GM06990 (cell line): ENCODE measurements around the gene SLC26A11.

Experiments
- DNase-seq: peaks from one replicate; pipeline ENCODE4 v3.0.0-alpha.2; 2011; ENCODE audit not compliant: insufficient read length; ENCODE audit errors: extremely low read depth
- H3K27me3 ChIP-seq: replicated peaks from 2 replicates; pipeline ENCODE4 v1.6.0; 2011; ENCODE audit warnings: low read length; ENCODE audit not compliant: control insufficient read depth, insufficient read depth
- H3K36me3 ChIP-seq: 2 replicates; pipeline ENCODE4 v1.5.1; 2011; ENCODE audit warnings: low read length; ENCODE audit not compliant: control insufficient read depth, insufficient read depth
- H3K4me3 ChIP-seq: replicated peaks from 2 replicates; pipeline ENCODE4 v1.5.1; 2011; ENCODE audit warnings: low read depth, mild to moderate bottlenecking, control low read depth, low read length
- TF ChIP-seq, protein P1 (sequence below): IDR thresholded peaks from 2 replicates; pipeline ENCODE4 v1.5.1; 2011; ENCODE audit warnings: low read length, control low read depth, mild to moderate bottlenecking, inconsistent platforms; ENCODE audit not compliant: insufficient read depth, poor library complexity, severe bottlenecking

The SLC26A11 gene

DNA sequence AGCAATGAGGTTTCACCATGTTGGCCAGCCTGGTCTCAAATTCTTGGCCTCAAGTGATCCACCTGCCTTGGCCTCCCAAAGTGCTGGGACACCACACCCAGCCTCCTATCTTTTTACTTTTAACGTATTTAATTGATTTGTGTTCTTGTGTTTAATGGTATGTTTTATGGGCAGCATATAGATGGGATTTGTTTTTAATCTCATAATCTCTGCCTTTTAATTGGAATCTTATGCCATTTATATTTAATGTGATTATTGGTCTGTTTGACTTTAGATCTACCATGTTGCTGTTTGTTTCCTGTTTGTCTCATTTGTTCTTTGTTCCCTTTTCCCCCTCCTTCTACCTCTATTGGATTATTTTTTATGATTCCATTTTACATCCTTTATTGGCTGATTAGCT lies 12.2 kb downstream of the SLC26A11 start:
- no peak for DNase-seq
- TF ChIP-seq, protein P1, sequence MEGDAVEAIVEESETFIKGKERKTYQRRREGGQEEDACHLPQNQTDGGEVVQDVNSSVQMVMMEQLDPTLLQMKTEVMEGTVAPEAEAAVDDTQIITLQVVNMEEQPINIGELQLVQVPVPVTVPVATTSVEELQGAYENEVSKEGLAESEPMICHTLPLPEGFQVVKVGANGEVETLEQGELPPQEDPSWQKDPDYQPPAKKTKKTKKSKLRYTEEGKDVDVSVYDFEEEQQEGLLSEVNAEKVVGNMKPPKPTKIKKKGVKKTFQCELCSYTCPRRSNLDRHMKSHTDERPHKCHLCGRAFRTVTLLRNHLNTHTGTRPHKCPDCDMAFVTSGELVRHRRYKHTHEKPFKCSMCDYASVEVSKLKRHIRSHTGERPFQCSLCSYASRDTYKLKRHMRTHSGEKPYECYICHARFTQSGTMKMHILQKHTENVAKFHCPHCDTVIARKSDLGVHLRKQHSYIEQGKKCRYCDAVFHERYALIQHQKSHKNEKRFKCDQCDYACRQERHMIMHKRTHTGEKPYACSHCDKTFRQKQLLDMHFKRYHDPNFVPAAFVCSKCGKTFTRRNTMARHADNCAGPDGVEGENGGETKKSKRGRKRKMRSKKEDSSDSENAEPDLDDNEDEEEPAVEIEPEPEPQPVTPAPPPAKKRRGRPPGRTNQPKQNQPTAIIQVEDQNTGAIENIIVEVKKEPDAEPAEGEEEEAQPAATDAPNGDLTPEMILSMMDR, result no peak
- H3K4me3 ChIP-seq, result no peak overlapping the region
- no peaks in the 10 kb centered on the region; the same call in 1 of the 2 replicates for H3K27me3 ChIP-seq
- H3K36me3 ChIP-seq, result no peaks in the 10 kb centered on the region

DNA sequence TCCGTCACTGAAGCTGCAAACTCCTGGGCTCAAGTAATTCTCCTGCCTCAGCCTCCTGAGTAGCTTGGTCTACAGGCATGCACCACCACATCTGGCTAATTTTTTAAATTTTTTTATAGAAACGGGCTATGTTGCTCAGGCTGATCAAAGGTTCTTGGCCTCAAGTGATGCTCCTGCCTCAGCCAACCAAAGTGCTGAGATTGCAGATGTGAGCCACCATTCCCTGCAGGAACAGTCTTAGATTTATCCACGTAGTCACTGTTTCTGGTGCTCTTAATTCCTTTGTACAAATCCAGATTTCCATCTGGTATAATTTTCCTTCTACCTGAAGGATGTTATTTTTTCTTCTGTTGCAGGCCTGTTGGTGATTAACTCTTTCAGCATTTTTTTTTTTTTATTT lies 13.0 kb downstream of the SLC26A11 start:
- no peaks in the 10 kb centered on the region for H3K36me3 ChIP-seq
- no peak for DNase-seq
- no peaks in the 10 kb centered on the region; the same call in 1 of the 2 replicates for H3K27me3 ChIP-seq
- H3K4me3 ChIP-seq, result no peak overlapping the region
- TF ChIP-seq, protein P1, result no peak

DNA sequence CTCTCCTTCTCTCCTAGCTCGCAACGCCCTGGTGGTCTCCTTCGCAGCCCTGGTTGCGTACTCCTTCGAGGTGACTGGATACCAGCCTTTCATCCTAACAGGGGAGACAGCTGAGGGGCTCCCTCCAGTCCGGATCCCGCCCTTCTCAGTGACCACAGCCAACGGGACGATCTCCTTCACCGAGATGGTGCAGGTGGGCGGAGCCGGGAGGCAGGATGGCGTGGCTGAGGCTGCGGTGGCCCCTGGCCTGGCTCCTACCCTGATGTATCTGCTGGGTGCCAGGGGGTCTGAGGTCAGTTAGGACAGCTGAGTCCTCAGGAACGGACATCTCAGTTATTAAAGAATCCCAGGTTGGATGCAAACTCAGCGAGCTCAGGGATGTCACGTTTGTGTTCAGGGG lies 16.7 kb downstream of the SLC26A11 start:
- DNase-seq, result no peak
- TF ChIP-seq, protein P1, result no peak
- H3K36me3 ChIP-seq, result no peaks in the 10 kb centered on the region

DNA sequence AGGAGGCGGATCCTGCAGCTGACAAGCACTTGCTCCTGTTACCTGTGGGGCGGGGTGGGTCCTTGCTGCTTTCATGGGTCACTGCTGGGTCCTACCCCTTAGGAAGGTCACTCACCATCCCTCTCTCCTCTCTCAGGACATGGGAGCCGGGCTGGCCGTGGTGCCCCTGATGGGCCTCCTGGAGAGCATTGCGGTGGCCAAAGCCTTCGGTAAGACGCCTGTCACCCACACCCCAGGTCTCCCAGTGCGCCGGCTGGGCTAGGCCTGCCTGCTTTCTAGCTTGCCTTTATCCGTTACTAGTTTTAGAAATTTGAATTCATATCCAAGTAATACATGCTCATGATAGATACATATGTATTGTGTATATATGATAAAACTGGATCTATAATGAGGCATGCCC lies 17.2 kb downstream of the SLC26A11 start:
- TF ChIP-seq, protein P1, result no peak
- Histone ChIP-seq H3K27me3 (no peaks in the 10 kb centered on the region), H3K4me3 (no peak overlapping the region), H3K36me3 (no peaks in the 10 kb centered on the region)
- DNase-seq, result no peak

More for the DNA sequence above, 16.7 kb downstream of the SLC26A11 start:
- Histone ChIP-seq H3K27me3 (no peaks in the 10 kb centered on the region), H3K4me3 (no peak overlapping the region)

DNA sequence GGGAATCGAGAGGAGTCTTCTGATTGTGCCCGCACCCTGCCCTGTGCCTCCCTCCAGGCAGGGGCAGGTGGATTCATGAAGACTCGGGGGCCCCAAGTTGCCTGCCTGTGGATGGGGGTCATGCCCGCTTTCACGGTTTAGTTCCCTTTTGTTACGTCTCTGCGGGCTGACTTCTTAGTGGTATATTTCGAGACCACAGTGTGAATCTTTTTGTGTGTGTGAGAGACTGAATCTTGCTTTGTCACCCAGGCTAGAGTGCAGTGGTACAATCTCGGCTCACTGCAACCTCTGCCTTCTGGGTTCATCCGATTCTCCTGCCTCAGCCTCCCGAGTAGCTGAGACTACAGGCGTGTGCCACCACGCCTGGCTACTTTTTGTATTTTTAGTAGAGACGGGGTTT lies 22.3 kb downstream of the SLC26A11 start:
- no peak overlapping the region for H3K4me3 ChIP-seq
- H3K27me3 ChIP-seq, result no peaks in the 10 kb centered on the region
- no peaks in the 10 kb centered on the region for H3K36me3 ChIP-seq
- DNase-seq, result no peak
- TF ChIP-seq, protein P1, result no peak
